NCI-H1092 (cell line): Measurements from ENCODE around the gene C1orf198.

Source experiments
- DNase-seq: peaks from one replicate; lab custom pipeline; 2025; lab: John Stamatoyannopoulos, UW

Gene C1orf198, protein sequence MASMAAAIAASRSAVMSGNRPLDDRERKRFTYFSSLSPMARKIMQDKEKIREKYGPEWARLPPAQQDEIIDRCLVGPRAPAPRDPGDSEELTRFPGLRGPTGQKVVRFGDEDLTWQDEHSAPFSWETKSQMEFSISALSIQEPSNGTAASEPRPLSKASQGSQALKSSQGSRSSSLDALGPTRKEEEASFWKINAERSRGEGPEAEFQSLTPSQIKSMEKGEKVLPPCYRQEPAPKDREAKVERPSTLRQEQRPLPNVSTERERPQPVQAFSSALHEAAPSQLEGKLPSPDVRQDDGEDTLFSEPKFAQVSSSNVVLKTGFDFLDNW

GRCh38 chr1:230867903-230868735 is at the start of gene C1orf198:
Gene C1orf198, minus strand, starts transcription at chr1:230868521. Its CDS starts 9 bp downstream, at chr1:230868512.
- DNase-seq = peak; percentile 75

- DNase-seq = peak; percentile 77
Observed at GRCh38 chr1:230917284-230918135, 49.2 kb upstream of the C1orf198 start.

DNA sequence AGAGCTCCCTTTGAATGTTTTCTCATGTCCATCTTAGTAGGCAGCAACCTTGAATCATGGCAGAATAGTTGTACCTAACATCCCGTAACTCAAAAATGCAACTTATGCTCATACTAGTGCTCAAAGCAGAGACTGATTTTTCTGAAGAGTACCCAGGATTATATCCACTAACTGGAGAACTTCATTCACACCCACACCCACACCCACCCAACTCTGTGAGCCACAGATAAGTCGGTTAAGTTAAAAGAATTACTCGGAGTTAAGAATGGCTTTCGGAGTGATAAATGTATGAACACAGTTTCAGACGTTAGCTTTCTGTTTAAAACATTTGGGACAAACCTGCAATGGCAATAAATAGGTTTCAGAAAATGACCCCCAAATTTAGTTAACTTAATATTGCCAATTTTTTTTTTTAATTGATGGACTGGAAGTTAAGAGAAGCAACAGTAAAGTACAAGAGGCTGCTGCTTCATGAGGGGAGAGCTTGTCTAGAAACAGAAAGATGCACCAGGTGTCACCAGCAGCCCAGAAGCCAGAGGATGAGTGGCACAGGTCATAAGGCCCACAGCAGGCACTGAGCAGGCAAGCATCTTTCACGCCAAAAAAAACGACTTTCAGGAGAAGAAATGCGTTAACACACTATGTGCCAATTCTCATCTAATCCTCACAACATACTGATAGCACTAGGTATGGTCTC is 48.4 kb upstream of the C1orf198 start:
- DNase-seq = no peak

GRCh38 chr1:230915078-230915477 is 46.8 kb upstream of the C1orf198 start:
- no peak for DNase-seq

- DNase-seq = no peak
Observed at GRCh38 chr1:230913496-230913895, 45.2 kb upstream of the C1orf198 start.

GRCh38 chr1:230910755-230911117 is 42.4 kb upstream of the C1orf198 start:
- no peak for DNase-seq

GRCh38 chr1:230909974-230910754 is 41.8 kb upstream of the C1orf198 start:
- DNase-seq = no peak

- DNase-seq = no peak
Observed at GRCh38 chr1:230907472-230908205, 39.3 kb upstream of the C1orf198 start.

DNA sequence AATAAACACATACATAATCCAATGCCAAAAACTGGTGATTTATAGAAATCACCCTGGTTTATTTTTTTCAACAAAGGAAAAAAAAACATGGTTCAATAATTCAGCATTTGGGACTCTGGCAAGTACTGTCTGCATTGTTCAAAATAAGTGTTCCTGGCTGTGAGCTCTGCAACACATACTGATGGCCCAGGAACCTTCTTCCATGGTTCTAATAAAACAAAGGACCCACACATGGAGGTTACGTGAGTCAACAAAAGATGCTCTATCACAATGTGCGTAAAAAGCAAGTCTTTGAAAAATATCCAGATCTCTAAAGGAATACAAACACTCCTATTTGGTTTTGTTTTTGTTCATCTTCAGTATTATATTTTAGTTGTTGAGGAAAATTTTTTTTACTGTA is 37.9 kb upstream of the C1orf198 start:
- no peak for DNase-seq

- DNase-seq = no peak
Observed at GRCh38 chr1:230905733-230906132, 37.4 kb upstream of the C1orf198 start.

GRCh38 chr1:230902349-230902923 is 34.1 kb upstream of the C1orf198 start:
- no peak for DNase-seq

GRCh38 chr1:230901671-230902070 is 33.4 kb upstream of the C1orf198 start:
- DNase-seq = no peak

DNA sequence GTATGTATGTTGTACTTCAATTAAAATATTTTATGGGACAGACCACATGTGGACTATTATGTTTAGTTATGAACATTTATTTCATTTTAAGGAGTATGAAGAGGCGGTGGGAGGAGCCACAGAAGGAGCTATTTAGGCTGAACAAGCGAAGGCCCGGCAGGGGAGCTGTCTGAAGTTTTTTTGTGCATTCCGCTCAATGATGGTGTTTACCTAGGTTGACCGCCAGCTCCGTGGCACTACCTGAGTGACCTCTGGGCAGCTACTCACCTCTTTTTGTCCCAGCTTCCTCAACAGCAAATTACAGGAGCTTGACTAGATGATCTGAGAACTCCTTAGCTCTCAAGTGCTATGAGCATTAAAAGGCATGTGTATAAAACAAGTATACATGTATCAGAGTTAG is 32.7 kb upstream of the C1orf198 start:
- no peak for DNase-seq

DNA sequence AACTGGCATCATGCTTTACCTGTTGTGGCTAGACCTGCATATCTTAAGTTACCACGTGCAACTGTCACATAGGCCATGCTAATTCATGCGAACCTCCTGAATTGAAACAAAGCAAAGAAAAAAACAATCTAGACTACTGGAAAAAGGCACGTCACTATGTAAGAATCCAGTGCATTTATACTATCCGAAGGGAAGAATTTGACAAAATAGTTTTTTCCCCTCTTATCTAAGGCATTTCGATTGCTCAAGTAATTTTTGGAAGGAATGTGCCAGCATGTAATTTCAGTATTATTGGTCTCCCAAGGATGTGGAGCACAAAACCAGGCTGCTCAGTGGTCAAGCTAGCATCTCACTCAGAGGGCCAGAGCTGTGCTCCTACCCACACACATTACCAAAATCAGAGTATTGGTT is 31.5 kb upstream of the C1orf198 start:
- no peak for DNase-seq

GRCh38 chr1:230898748-230899147 is 30.4 kb upstream of the C1orf198 start:
- no peak for DNase-seq

- DNase-seq = no peak
Observed at GRCh38 chr1:230898144-230898543, 29.8 kb upstream of the C1orf198 start.

GRCh38 chr1:230896779-230897178 is 28.5 kb upstream of the C1orf198 start:
- DNase-seq = no peak

GRCh38 chr1:230895452-230895851 is 27.1 kb upstream of the C1orf198 start:
- DNase-seq = no peak

DNA sequence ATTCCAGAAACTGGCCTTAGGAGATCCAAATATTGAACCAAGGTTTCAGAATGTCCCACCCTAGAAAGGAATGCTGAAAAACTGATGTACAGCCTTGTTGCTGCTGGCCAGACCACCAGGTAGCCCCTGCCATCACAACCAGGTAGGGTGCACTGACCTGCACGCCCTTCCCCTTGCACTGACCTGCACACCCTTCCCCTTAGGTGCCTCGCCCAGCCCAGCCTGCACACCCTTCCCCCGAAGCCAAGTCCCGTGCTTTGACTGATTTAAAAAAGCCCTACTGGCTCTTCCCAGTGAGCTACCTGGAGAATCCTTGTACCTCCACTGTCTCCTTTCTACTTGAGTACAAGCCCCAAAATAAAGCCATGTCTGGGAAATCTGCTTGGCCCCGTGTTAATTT is 26.3 kb upstream of the C1orf198 start:
- DNase-seq = no peak

DNA sequence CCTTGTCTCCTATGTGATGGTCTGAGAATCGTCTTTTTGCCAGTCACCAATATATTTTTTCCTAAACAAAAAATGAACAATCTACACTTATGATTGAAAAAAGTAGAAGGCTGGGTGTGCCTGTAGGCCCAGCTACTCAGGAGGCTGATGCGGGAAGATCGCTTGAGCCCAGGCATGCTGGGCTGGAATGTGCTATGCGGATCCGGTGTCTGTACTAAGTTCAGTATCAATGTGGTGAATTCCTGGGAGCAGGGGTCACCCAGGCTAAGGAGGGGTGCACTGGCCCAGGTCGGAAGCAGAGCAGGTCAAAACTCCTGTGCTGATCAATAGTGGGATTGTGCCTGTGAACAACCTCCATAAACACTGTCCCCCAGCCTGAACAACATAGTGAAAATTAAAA is 25.7 kb upstream of the C1orf198 start:
- DNase-seq = no peak
